ENCODE measurements around the gene CNPPD1.
A peak's percentile ranks its signal among the peaks of the same experiment; 100 is the strongest.

CNPPD1 gene

DNA sequence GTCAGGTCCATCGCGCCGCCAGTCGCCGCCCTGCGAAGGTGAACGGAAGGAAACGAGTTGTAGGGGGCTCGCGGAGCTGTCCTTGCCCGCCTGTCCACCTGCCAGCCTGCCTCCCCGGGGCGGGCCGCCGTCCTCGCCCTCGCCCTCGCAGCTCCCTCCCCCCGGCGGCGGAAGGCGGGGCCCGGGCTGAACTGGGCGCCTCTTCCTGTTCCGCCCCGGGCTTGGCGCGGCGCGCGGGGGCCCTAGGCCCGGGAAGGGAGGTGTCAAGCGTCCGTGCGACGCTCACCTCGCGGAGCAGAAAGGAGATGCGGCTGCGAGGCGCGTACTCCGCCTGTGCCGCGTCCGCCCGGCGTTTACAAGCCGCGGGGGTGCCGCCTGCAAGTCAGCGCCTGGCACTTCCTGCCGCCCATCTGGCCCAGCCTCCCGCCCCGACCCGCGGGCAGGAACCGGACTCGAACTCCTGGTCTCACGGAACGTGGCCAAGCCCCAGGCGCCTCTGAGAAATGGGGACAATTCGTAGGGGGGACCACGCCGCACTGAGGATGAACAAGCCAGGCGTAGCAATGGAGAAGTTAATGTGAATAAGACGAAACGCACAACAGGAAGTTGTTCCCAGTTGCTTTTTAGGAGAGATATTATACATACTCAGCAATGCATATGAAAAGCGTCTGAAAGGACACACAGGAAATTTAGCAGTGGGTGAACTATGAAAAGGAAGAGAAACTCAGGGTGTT is at the start of gene CNPPD1:
Gene CNPPD1, minus strand, starts transcription at position 108 of the 734 bp plus-strand sequence. Its CDS starts 97 bp downstream, at position 11.
- H3K4me3 ChIP-seq (ENCODE audit: low read depth, low read length) = peak within 1 kb of the TSS; percentile 84
- TF ChIP-seq, protein P1, sequence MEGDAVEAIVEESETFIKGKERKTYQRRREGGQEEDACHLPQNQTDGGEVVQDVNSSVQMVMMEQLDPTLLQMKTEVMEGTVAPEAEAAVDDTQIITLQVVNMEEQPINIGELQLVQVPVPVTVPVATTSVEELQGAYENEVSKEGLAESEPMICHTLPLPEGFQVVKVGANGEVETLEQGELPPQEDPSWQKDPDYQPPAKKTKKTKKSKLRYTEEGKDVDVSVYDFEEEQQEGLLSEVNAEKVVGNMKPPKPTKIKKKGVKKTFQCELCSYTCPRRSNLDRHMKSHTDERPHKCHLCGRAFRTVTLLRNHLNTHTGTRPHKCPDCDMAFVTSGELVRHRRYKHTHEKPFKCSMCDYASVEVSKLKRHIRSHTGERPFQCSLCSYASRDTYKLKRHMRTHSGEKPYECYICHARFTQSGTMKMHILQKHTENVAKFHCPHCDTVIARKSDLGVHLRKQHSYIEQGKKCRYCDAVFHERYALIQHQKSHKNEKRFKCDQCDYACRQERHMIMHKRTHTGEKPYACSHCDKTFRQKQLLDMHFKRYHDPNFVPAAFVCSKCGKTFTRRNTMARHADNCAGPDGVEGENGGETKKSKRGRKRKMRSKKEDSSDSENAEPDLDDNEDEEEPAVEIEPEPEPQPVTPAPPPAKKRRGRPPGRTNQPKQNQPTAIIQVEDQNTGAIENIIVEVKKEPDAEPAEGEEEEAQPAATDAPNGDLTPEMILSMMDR (IDR thresholded peaks at IDR 0.05; ENCODE audit: low read depth, low read length) = no peak

DNA sequence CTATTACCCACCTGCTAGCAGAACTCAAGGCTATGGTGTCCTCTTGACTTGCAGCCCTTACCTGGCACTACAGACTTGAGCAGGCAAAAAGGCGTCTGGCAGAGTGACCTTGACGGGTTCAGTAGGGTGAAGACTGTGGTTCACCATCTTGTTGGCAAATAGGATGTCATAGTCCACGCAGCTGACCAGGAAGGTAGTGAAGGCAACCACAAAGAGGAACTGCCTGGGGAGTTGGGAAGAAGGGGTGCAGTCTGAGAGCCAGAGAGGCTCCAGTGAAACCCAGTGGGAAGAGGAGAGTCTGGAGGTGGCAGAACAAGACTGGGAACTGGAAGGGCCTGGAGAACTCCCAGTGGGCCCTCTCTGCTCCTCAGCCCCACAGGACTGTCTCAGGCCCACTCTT is 48.6 kb upstream of the CNPPD1 start:
- TF ChIP-seq, protein P1 (IDR thresholded peaks at IDR 0.05; ENCODE audit: low read depth, low read length) = no peak
- no peak overlapping the region for H3K4me3 ChIP-seq (ENCODE audit: low read depth, low read length)

DNA sequence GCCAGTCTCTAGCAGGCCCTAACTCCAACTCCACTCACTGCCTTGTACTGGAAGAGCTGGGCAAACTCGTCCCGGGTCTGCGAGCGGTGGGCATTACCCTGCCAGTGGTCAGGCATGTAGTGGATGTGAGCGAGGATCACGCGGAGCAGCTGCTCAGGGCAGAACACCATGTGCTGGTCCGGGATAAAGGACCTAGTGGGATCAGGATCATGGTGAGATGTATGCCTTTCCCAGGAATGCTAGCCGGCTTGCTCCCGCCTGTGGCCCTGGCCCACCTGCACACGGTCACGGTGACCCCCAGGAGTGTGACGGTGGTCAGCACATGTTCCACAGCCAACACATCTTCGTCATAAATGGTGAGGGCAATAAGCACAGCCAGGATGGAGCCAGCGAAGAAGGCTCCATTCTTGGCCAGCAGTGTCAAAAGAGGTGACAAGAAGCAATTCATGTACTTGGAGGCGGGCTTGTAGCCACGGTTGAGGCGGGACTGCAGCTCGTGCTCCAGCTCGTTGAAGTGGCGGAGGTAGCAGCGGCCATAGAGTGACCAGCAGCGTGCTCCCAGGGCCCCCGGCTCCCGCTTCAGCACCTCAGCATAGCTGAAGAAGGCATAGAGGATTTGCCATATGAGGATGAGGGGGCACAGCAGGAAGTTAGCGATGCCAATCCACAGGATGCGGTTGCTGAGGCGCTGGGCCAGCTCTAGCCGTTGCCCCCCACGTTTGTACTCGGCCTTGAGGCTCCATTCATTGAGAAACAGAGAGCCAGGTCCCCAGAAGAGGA is 47.3 kb upstream of the CNPPD1 start:
- no peak overlapping the region for H3K4me3 ChIP-seq (ENCODE audit: low read depth, low read length)

DNA sequence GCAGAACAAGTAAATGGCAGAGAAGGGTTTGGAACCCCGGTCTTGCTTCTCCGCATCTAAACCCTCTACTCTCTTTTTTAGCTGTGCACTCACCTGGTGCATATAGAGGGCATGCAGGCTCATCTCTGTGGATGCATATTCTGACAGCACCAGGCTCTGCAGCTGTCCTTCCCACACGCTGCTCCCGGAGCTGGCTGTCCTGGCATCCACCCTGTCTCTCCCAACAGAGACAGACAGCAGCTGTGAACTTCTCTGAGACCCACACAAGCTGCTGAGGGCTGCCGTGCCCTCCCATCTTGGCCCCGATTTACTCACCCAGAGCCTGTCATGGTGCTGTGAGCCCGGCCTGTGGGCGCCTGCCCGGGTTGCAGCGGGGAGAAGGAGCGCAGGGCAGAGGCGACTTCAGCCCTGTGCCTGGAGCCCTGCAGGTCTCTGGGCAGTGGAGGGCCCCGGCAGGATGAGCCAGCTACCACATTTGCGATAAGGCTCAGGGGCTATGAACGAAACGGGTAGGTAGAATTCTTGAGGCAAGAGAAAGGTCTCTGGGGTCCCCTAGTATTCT is 45.3 kb upstream of the CNPPD1 start:
- H3K4me3 ChIP-seq (ENCODE audit: low read depth, low read length) = no peak overlapping the region
- TF ChIP-seq, protein P1 (IDR thresholded peaks at IDR 0.05; ENCODE audit: low read depth, low read length) = no peak

More for the DNA sequence above, 47.3 kb upstream of the CNPPD1 start:
- TF ChIP-seq, protein P1 (IDR thresholded peaks at IDR 0.05; ENCODE audit: low read depth, low read length) = no peak

DNA sequence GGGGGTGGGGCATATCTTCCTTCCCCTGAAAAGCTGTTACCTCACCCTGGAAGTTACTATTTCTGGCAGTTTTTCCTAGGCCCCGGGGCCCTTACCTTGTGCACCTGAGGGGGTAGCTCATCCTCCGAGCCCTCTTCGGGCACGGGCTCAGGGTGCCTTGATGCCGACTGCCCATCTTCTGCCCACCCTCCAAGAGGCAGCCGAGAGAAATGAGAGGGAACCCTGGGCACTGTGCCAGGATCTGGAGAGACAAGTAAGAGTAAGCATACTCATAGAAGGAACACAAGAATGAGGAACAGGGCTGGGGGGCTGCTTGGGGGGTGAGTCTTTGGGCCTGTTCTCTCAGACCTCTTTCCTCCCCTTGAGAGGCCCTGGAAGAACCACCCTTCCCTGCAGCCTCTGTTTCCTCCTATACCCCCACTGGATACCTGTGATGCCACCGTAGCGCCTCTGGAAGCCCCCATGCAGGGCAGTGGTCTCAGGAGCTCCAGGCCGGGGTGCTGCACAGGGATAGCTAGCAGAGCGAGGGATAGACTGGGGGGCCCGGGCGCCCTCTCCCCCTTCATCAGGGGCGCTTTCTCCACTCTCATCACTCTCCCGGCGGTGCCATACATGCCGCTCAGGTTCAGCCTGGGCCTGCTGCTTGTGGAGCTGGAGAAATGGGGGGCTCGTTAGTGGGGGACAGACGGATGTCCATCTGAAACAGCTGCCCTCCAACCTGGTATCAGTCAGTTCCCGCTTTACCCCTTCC is 44.1 kb upstream of the CNPPD1 start:
- H3K4me3 ChIP-seq (ENCODE audit: low read depth, low read length) = no peak overlapping the region
- TF ChIP-seq, protein P1 (IDR thresholded peaks at IDR 0.05; ENCODE audit: low read depth, low read length) = no peak

DNA sequence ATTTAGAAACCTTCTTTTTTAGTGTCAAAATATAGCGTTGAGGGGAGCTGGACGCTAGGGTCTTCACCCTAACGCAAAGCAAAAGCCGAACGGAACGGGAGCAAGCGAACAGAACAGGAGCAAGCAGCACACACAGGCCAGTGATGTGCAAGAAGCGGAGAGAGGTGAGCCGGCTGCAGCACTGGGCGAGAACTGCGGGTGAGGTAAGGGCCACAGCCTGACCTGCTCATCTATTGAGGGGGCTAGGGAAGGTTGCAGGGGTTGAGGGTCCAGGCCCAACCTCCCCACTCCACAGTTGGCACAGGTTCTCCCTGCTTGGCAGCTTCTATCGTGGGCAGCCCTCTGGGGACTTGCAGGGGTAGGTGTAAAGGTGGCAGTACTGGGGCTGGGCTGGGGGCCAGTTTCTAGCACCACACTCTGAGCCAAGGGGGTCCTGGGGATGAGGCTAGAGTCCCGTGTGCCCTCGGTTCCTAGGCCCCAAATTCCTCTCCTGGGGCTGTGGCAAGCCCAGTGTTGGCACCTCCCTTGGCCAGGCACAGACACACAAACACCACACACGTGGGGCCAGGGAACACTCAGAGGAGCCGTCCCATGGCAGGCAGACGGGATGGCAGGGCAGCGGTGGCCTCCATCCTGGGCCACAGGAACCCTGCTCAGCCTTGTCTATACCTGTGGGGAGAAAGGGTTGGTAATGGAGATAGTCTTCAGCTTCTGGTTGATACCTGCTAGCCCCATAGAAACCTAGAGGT is 43.2 kb upstream of the CNPPD1 start:
- no peak overlapping the region for H3K4me3 ChIP-seq (ENCODE audit: low read depth, low read length)
- TF ChIP-seq, protein P1 (IDR thresholded peaks at IDR 0.05; ENCODE audit: low read depth, low read length) = no peak

All from WI38 (cell line).